ENCODE measurements around the gene OSCAR.

The OSCAR gene

DNA sequence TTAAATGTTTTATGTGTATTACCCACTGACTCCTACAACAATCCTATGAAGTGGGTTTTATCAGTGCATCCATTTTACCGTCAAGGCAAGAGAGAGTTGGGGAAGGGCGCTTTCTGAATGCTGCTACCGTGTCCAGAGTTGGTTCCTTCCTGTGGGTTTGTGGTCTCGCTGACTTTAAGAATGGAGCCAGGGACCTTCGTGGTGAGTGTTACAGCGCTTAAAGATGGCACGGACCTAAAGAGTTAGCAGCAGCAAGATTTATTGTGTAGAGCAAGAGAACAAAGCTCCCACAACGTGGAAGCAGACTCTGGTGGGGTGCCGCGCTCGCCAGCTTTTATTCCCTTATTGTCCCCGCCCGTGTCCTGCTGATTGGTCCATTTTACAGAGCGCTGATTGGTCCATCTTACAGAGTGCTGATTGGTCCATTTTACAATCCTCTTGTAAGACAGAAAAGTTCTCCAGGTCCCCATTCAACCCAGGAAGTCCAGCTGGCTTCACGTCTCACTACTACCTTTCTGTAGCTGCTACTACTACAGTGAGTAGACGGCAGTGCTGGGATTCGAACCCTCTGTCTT lies 6.1 kb downstream of the OSCAR start:
- no peak for DNase-seq (ENCODE audit: low read depth in 2 of 2)

GRCh38 chr19:54084410-54084809 lies 16.2 kb downstream of the OSCAR start:
- no peak for DNase-seq (ENCODE audit: low read depth in 2 of 2)

- no peak for DNase-seq (ENCODE audit: low read depth in 2 of 2)
Measured at GRCh38 chr19:54081032-54081431, 19.6 kb downstream of the OSCAR start, which contains the start of gene TARM1. TARM1 (minus strand) TSS chr19:54081365; CDS start chr19:54081340, 25 bp downstream.

GRCh38 chr19:54077334-54077733 lies 23.3 kb downstream of the OSCAR start:
- DNase-seq (ENCODE audit: low read depth in 2 of 2): no peak

DNA sequence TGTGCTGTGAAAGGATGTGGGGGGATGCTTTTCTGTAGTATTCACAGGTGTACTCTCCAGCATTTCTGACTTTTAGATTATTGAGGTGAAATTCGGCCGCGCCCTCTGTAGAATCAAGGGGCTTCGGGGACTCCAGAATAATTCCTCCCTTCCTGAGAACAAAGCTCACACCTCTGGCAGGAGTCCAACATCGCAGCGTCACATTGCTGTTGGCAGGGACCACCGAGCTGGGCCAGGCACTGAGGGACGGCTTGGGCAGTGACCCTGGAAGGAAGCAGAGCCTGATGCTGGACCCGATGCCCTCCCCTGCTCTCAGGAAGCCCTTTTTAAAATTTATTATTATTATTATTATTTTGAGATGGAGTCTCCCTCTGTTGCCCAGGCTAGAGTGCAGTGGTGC lies 25.8 kb downstream of the OSCAR start:
- DNase-seq (ENCODE audit: low read depth in 2 of 2): no peak

- DNase-seq (ENCODE audit: low read depth in 2 of 2): no peak
Measured at GRCh38 chr19:54073829-54074228, 26.8 kb downstream of the OSCAR start.

DNA sequence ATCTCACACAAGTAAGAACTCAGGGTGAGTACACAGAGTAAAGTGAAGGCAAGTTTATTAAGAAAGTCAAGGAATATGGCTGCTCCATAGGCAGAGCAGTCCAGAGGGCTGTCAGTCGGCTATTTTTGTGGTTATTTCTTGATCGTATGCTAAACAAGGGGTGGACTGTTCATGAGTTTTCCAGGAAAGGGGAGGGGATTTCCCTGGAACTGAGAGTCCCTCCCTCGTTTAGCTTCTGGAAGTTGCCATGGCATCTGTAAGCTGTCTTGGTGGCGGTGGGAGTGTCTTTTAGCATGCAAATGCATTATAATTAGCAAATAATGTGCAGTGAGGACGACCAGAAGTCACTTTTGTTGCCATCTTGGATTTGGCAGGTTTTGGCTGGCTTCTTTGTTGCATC lies 31.1 kb downstream of the OSCAR start:
- DNase-seq (ENCODE audit: low read depth in 2 of 2): no peak

GRCh38 chr19:54063350-54064116 lies 37.1 kb downstream of the OSCAR start, which contains the start of gene VSTM1:
VSTM1 (minus strand) TSS chr19:54063897; CDS start chr19:54063777, 120 bp downstream.
- DNase-seq (ENCODE audit: low read depth in 2 of 2): no peak

DNA sequence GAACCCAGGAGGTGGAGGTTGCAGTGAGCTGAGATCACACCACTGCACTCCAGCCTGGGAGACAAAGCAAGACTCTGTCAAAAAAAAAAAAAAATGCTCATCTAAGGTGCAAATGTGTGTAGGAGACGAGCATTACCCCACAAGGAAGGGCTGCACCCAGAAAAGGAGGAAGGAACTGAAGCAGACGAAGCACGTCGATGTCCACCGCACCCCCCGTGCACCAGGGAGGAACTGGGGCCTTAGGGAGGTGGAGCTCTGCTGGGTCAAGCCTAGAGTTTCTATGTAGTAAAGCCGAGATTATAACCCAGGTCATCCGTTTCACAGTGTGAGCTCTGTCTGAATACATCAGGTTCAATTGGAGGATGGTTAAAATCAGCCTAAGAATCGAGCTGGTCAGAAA lies 38.0 kb downstream of the OSCAR start:
- DNase-seq (ENCODE audit: low read depth in 2 of 2): no peak

DNA sequence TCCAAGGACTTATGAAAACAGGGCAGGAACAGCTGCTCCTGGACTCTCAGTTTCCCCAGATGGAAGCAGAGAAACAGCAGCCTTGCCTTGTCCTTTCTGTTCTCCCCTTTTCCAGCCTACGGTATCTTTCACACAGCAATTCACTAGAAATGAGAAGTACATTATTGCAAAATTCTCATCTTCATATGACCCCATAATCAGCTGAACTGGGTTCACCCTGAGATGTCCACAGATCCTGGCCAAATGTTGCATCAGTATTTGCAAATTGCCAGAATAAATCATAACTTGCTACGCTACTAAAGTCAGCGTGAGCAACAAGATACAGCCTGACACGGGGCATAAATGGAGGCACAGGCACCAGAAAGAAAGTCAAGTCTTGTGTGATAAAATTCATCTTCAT lies 53.0 kb downstream of the OSCAR start:
- DNase-seq (ENCODE audit: low read depth in 2 of 2): no peak

DNA sequence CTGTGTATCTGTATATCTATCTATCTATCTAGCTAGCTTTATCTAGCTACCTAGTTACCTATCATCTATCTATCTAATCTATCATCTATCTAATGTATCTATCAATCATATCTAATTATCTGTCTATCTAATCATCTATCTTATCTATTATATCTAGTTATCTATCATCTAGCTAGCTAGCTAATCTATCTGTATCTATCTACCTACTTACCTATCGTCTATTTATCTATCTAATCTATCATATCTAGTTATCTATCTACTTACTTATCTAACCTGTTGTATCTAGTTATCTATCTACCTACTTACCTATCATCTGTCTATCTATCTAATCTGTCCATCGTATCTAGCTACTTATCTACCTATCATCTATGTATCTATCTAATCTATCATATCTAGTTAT lies 54.8 kb downstream of the OSCAR start:
- no peak for DNase-seq (ENCODE audit: low read depth in 2 of 2)

Measured in stimulated activated CD8-positive, alpha-beta memory T cell treated with anti-CD3 and anti-CD28 coated beads, Interleukin-7, amount 100 ng/mL, for 4 hours (primary cell).